Activated CD4-positive, alpha-beta T cell treated with anti-CD3 and anti-CD28 coated beads, Interleukin-2, Interleukin-4, amounts not matched to agents 100 ng/mL and 50 ng/mL, durations not matched to agents 16 hours and 8 hours (primary cell): ENCODE data around the gene PCK2.
"Not testable (repeated sequence)": the region's sequence is repeated elsewhere in the genome, so short reads cannot be mapped to it uniquely, and the experiment has no call there.

Experiments
- DNase-seq: peaks from one replicate; pipeline ENCODE4 v3.0.0-alpha.2; 2020; ENCODE audit warnings: low spot score

Gene PCK2

GRCh38 chr14:24095271-24096068, 1.4 kb downstream of the PCK2 start:
- DNase-seq, result peak; percentile 73

GRCh38 chr14:24096545-24097181, 2.6 kb downstream of the PCK2 start:
- DNase-seq, result no peak

- no peak for DNase-seq
These were observed 4.3 kb downstream of the PCK2 start for GRCh38 chr14:24098229-24098926.

- no peak for DNase-seq
These were observed 5.1 kb downstream of the PCK2 start for GRCh38 chr14:24098927-24099813.

- no peak for DNase-seq
These were observed 6.3 kb downstream of the PCK2 start for GRCh38 chr14:24100197-24100981.

- DNase-seq, result no peak
These were observed 6.9 kb downstream of the PCK2 start for GRCh38 chr14:24100982-24101494.

GRCh38 chr14:24102357-24103048, 8.4 kb downstream of the PCK2 start:
- DNase-seq, result no peak

GRCh38 chr14:24103451-24103850, 9.3 kb downstream of the PCK2 start:
- no peak for DNase-seq

- DNase-seq, result not testable (repeated sequence)
These were observed 11.6 kb downstream of the PCK2 start for GRCh38 chr14:24105609-24106239.

GRCh38 chr14:24106672-24107271, 12.7 kb downstream of the PCK2 start:
- DNase-seq, result no peak

- no peak for DNase-seq
These were observed 14.3 kb downstream of the PCK2 start for GRCh38 chr14:24108336-24108874.

GRCh38 chr14:24110060-24110459, 15.9 kb downstream of the PCK2 start:
- no peak for DNase-seq

GRCh38 chr14:24110523-24110922, 16.4 kb downstream of the PCK2 start:
- no peak for DNase-seq

GRCh38 chr14:24113379-24113800, 19.3 kb downstream of the PCK2 start:
- DNase-seq, result no peak

- peak; percentile 81 for DNase-seq
These were observed 19.9 kb downstream of the PCK2 start for GRCh38 chr14:24113801-24114531.

GRCh38 chr14:24114532-24115421, 20.7 kb downstream of the PCK2 start, which contains the start of the genes DCAF11 and NRL:
Gene DCAF11, plus strand, starts transcription at chr14:24114777. Its CDS starts 818 bp downstream, at chr14:24115595.
Gene NRL, minus strand, starts transcription at chr14:24114949. Its CDS starts 32,101 bp downstream, at chr14:24082848.
- peak; percentile 99 for DNase-seq
